Activated T-cell treated with anti-CD3 and anti-CD28 coated beads, Interleukin-2, amount 50 U/mL, for 48 hours (primary cell): ENCODE measurements around the gene ENTHD1.
"Not testable (repeated sequence)": the region's sequence is repeated elsewhere in the genome, so short reads cannot be mapped to it uniquely, and the experiment has no call there.

Source experiments
- DNase-seq, 2 experiments: peaks; one replicate each; pipeline ENCODE4 v3.0.0-alpha.2; 2020

Gene ENTHD1

DNA sequence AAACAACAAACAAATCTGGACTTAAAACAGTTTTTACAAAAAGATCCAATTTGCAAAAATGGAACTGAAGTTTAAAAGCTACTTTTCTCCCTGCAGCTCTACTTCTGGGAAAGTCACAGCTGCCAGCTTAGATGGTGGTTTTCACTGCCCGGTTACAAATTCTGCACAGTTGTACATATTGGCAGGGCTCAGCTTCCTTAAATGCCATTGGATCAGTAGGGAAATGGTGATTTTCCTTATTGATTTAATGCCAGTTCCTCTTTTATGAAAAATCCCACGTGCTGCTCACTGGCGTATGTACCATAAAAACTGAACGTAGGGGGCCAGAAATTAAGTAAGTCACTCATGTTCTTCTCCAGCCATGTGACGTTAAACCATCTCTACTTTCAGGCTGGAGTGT, 30.1 kb upstream of the ENTHD1 start:
- DNase-seq = peak in 1 of 2 experiments; percentile 17

GRCh38 chr22:39920134-39920743, 26.7 kb upstream of the ENTHD1 start:
- DNase-seq = peak; percentile 82 to 84

DNA sequence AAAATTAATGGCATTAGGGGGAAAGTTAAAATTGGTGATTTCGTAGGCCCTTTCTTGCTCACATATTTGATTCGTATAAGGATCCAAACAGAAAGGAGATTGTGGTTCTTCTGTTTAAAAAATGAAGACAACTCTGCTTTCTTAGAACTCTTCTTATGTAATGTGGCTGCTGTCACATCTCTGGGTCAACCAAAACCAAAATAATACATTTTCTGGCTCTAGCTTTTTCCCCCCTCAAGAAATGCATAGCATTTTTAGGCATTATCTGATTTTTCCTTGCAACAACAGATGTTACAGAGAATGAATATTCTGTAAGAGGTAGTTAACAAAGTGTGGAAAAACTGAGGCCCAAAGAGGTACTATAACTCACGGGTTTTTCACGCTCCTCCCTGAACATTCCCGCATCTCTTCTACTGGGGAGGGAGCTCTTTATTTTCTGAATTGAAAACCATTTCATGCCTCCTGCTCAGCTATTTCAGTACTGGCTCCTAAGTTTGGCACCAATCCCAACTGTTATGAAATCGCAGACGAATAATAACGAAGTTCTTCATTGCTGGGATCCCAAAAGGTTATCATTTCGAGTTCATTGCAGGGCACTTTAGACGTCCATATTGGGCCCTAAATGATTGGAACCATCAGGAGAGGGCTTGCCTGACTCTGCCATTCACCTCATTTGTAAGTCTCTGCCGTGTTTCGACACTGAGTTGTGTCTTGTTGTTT, 24.4 kb upstream of the ENTHD1 start:
- peak in 1 of 2 experiments; percentile 17 for DNase-seq

DNA sequence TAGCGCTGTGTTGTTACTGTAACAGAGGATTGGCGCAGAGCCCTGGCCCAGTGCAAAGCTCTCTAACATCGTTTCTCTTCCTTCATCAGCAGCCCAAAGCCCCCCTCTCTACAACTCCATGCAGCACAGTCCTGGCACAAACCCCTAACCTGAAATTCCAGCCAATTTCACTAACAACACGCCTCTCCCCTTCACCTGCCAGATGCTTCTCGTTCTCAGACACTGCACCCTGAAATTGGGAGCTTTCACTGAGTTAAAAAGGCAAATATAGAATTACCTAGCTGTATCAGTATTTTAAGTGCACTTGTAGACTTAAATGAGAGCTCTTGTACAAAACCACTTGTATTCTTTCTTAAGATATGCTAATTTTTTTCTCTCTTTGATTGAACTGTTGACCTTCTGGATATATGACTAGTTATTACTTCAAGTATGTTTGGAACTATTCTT, 23.7 kb upstream of the ENTHD1 start:
- no peak for DNase-seq

DNA sequence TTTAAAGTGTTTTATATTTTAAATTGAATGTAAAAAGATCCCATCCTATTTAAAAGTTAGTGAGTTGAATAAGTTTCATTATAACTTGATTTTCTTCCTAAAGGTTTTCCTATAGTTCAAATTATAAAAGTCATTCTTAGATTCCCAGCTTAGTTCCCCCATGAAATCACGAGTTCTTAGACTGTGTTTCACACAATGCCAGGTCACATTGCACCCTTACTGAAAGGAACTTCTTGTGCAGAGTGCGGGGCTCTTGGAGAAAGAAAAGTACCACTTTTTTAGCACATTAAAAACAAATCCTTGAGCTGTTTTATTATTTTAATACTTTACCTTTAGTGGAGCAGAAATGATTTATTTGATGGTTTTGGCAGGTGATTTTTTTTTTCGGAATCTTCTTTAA, 22.9 kb upstream of the ENTHD1 start:
- no peak for DNase-seq

DNA sequence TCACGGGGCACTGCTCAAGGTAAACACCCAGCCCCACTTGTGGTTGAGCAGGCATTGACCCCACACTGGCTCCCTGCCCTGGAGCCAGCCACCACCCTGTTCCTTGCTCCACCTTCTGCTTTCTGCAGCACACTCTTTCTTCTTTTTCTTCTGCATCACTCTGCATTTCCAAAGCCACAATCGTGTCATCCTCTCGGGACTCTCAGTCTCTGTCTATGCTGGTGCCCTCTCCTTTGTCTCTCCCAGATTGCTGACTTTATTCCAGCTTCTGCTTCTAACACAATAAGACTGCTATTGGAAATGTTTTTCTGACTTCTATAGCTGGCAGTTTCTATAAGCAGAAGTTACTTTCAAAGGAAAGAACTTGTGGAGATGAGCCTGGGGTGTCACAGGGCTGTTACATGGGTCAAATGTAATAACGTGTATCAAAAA, 21.8 kb upstream of the ENTHD1 start:
- DNase-seq = no peak

DNA sequence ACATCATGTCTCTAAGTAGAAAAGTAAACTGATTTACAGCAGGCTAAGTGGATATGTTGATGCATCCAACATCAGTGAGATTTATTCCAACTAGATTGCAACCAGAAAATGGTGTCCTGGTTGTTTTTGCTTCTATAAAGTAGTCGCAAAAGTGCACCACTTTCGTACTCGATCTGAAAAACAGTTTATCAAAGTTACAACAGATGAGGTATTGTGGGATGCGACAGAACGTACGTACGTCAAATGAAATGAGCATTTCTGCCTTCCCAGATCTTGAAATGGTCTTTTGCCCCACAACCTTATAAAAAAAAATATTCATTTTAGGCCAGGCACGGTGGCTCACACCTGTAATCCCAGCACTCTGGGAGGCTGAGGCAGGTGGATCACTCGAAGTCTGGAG, 21.0 kb upstream of the ENTHD1 start:
- DNase-seq = no peak

DNA sequence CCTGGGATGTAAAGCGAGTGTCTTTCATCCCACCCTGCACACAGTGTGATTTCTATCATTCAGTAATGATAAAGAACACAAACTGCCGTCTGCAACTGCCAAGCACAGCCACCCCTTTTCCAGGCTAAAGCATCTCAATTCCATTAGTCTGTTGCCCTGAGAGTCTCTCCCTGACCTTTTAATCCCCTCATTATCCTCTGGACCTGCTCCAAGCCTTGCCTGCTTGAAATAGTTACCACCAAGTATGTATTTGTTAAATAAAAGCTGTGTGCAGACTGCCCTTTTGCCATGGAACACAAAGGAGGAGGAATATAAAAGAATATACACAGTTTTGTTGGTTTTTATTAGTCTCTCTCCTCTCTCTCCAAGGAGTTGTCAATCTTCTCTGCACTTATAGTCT, 20.3 kb upstream of the ENTHD1 start:
- no peak for DNase-seq

DNA sequence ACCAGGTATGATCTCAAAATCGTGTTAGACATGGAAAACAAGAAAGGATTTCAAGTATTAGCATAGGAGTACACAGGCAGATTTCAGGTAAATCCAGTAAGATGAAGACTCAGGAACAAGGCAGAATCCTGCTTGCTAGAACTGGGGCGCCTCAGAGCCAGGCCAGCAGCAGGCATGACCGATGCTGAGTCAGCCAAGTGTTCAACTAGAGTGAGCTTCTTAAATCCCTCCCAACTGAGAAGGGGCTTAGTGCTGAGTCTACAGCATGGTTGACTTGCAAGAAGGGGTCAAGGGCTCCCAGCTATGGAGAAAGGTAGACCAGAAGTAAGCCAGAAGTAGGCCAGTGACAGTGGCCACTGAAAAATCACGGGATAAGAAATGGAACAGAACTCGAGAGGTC, 19.8 kb upstream of the ENTHD1 start:
- peak in 1 of 2 experiments; percentile 57 for DNase-seq

DNA sequence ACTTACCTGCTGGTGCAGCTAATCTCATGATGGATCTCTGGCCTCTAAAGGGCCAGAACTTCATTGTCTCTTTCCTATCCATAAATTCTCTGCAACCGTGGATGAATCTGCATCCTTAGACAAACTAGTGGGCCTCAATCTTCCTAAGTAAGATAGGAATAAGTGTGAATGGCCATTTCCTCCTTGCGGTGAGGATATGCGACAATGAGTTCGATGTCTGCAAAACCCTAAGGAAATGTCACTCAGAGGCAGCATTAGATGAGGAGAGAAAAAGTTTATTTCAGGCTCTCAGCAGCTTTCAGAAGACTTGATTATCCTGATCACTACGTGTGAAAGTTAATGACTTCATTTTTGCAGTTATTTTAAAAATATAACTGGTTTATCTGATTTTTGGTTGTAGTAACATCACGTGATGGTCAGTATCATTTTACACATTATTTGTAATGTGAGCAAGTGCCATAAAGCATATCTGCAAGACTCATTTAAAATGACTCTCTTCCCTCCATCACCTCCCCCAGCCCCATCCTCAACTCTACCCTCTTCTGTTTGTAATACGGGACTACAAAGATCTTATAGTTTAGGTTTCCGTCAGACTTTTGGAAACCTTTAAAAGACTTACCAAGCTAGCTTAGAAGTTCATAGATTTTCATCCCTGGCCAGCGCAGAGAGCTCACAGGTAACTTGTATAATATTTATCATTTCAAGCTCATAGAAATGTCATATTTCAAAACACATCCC, 17.5 kb upstream of the ENTHD1 start:
- DNase-seq = no peak

DNA sequence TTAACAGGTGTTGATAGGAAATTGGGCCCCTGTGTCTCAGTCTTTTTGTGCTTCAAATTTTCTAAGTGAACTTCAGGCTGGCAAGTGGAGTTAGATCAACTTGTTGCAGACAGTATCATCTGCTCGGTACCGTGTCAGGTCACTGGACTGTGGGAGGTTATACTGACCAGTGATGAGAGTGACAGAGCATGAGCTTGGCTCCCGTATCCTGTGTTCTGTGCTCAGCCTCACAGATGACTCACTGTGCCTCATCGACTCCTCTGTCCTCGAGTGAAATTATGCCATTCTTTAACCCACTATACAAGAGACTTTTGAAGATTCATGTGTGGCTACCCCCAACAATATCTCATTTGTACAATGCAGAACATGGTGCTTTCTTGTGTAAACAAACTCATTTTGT, 15.2 kb upstream of the ENTHD1 start:
- peak; percentile 57 to 65 for DNase-seq

GRCh38 chr22:39908136-39908535, 14.6 kb upstream of the ENTHD1 start:
- DNase-seq = peak in 1 of 2 experiments; percentile 53

DNA sequence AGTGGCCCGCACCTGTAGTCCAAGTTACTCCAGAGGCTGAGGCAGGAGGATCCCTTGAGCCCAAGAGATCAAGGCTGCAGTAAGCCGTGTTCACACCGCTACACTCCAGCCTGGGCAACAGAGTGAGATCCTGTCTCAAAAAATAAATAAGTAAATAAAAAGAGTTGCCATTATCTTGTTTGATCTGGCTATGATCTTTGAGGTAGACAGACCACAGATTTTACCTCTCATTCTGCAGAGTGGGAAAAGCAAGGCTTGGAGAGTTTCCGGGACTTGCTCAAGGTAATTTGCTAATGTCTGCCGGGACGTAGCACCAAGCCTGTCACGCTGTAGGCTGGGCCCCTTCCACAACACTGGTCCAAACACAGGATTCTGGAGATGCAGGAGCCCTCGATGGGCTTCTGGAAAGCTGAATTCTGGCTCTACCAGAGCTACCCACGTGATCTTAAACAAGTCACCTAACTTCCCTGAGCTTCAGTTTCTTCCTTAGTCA, 14.1 kb upstream of the ENTHD1 start:
- peak; percentile 49 to 54 for DNase-seq

GRCh38 chr22:39907047-39907446, 13.5 kb upstream of the ENTHD1 start:
- peak in 1 of 2 experiments; percentile 54 for DNase-seq

DNA sequence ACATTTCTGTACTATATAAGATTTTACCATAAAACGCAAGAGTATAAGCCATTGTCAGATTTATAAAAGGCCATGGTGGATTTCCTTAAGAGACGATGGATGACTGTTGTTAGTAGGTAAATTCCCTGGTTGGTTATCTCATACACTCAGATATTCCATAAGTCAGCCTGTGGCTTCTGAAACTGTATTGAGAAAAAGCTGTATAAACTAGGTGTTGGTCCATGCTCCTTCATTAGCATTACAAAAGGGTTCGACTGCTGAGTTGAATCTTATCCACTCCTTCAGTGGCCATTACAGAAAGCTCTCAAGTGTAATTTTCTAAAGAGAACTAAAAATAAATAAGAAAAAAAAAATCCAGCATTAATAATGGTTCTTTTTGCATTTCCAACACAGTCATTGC, 12.6 kb upstream of the ENTHD1 start:
- DNase-seq = no peak

- DNase-seq = no peak
These were observed 12.1 kb upstream of the ENTHD1 start for GRCh38 chr22:39905687-39906086.

DNA sequence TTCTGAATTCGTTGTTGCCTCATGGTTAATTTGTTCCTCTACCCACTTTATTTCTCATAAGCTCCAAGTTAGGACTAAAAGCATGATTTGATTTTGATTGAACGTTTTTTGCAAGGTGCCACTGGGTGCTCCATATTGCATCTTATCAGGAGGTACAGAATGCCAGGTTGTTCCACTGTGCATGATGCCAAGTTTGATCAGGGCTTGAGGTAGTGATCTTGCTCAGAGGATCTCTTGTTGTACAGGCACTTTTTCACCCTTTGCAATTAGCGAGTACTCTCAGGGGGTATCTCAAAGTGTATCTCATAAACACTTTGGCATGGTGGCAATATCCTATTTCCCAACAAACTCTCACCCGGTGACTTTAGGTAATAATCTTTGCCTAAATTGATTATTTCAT, 11.3 kb upstream of the ENTHD1 start:
- no peak for DNase-seq

DNA sequence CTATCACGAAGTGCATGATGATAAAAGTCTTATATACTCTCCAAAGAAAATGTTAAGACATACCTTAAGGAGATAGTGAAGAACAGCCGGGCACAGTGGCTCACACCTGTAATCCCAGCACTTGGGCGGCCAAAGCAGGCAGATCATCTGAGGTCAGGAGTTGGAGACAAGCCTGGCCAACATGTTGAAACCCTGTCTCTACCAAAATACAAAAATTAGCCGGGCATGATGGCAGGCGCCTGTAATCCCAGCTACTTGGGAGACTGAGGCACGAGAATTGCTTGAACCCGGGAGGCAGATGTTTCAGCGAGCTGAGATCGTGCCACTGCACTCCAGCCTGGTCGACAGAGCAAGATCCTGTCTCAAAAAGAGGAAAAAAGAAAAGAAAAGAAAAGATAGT, 10.5 kb upstream of the ENTHD1 start:
- not testable (repeated sequence) for DNase-seq

GRCh38 chr22:39901565-39902146, 8.1 kb upstream of the ENTHD1 start:
- DNase-seq = no peak

DNA sequence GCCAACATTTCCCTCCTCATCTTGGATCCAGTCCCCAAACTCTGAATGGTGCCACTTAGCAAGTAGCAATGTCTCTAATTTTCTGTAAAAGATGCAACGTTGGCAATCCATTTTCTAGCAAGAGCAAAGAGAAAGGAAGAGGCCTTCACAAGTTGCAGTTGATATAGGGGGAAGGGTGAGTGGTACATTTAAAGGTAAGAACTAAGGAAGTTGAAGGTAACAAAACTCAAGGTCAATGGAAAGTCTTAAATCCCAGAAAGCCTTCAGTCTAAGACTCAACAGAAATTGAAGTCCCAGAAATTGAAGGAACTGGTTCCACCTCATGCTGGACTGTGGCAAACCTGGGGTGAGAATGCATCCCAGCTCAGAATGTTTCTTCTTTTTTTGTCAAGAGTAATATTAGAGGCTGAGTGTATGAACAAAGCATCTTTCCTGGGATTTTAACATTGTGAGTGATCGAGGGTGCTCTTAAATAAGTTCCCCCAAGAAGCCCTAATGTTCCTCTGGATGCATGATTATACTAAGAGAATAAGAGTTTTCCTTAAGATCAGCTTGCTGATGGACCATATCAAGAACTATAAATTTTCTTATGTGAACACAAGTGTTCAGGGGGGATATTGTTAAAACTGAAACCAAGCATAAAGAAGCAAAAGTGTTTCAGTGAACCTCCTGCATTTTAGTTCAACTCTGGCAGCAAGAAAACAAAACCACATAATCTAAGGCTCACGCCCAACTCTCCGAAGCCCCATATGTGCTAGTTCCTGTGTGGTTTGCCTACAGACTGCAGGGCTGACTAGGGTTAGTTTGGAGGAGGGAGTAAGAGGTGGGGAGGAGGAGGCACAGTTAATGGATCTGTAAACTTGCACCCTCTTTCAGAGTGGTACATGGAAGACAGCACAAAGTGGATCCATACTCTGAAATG, 7.0 kb upstream of the ENTHD1 start, which contains the start of gene GRAP2:
TSS of gene GRAP2 (plus strand) at position 779 of the 922 bp plus-strand sequence. CDS start 46,023 bp downstream, outside the sequence.
- DNase-seq = peak; percentile 65 to 68

- DNase-seq = no peak
These were observed 5.4 kb upstream of the ENTHD1 start for GRCh38 chr22:39898997-39899396.

DNA sequence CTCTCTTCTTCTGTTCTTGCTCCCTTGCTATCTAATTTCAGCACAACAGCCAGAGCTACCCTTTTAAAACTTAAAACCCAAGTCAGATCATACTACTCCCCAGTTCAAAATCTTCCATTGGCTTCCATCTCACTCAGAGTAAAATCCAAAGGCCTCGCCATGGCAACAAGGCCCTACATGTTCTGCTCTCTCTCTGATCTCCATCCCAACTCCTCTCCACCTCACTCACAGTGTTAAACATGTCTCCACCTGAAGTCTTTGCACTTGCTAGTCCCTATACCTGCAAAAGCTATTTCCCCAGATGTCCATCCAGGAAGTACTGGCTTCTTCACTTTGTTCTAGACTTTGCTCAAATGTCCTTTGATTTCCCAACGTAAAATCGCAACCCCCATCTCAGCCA, 4.3 kb upstream of the ENTHD1 start:
- DNase-seq = no peak
